Choroid plexus epithelial cell (primary cell): ENCODE data around the gene AK2.
A peak's percentile ranks its signal among the peaks of the same experiment; 100 is the strongest.

Experiments used
- DNase-seq: peaks from one replicate; pipeline ENCODE4 v3.0.0-alpha.2; 2010; ENCODE audit warnings: low read depth
- H3K4me3 ChIP-seq: 2 replicates; pipeline ENCODE4 v1.5.1; 2011; ENCODE audit warnings: low read depth, mild to moderate bottlenecking, control low read depth, low read length, moderate library complexity
- TF ChIP-seq, protein P1 (sequence below): conservative IDR thresholded peaks from 2 replicates; pipeline ENCODE4 v1.5.1; 2011; ENCODE audit warnings: low read depth, mild to moderate bottlenecking, control low read depth, inconsistent platforms, low read length, moderate library complexity

AK2 gene

GRCh38 chr1:33013791-33014190 lies 22.9 kb downstream of the AK2 start:
- H3K4me3 ChIP-seq: no peak overlapping the region
- TF ChIP-seq, protein P1, sequence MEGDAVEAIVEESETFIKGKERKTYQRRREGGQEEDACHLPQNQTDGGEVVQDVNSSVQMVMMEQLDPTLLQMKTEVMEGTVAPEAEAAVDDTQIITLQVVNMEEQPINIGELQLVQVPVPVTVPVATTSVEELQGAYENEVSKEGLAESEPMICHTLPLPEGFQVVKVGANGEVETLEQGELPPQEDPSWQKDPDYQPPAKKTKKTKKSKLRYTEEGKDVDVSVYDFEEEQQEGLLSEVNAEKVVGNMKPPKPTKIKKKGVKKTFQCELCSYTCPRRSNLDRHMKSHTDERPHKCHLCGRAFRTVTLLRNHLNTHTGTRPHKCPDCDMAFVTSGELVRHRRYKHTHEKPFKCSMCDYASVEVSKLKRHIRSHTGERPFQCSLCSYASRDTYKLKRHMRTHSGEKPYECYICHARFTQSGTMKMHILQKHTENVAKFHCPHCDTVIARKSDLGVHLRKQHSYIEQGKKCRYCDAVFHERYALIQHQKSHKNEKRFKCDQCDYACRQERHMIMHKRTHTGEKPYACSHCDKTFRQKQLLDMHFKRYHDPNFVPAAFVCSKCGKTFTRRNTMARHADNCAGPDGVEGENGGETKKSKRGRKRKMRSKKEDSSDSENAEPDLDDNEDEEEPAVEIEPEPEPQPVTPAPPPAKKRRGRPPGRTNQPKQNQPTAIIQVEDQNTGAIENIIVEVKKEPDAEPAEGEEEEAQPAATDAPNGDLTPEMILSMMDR: no peak
- no peak for DNase-seq

- TF ChIP-seq, protein P1: no peak
- DNase-seq: no peak
- H3K4me3 ChIP-seq: no peak overlapping the region
Observed at GRCh38 chr1:33012165-33012564, 24.5 kb downstream of the AK2 start.

DNA sequence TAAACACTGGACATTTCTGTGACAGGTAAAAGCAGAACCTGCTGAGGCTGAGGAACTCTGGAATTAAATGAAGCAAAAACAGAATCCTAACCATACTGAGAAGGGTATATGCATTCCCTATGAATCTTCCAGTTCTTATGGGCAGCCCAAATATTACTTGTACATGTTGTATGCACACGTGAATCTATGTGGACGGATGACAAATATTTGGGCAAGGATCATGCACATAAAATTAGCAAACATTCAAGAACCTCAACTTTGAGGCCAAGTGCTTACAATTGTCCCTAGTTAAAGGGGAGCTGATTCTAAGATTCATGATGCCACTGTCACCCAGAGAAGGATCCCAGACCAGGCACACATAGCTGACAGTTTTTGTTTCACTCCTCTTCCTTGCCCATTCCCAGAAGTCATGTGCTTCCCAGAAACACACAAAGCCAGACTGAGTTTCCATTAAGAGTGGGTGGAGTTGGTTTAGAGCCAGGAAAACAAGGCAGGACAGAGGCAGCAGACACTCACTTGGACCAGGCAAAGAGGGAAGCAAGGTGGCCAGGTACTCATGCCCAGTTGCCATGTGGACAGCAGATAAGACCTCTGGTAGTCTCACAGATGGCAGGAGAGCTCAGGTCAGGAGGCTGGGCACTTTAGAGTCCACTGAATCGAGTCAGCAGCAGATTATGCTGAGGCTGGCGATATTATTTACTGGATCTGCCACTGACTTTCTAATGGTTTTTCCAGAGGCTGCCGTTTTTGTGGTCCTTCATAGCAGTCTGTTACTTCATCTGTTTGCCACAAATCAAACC lies 25.6 kb downstream of the AK2 start:
- DNase-seq: peak; percentile 47
- TF ChIP-seq, protein P1: no peak
- no peak overlapping the region for H3K4me3 ChIP-seq

DNA sequence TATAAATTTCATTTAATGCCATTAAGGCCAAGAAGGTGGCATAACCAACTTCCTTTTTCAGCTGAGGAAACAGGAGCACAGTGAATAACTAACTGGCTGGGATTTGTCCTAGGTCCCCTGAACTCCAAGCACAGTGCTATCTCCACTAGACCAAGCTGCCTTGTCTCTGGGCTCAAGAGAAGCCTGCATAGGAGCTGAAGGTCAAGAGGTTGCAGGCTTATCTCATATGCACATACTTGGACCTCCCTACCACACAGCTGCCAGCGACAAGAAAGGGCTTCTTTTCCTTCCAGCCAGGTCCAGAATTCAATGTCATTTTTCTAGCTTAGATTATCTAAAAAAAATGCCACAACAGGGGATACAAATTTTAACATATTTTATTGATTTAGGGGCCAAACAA lies 27.1 kb downstream of the AK2 start:
- H3K4me3 ChIP-seq: no peak overlapping the region
- no peak for DNase-seq
- TF ChIP-seq, protein P1: no peak

GRCh38 chr1:33008051-33008914 lies 28.4 kb downstream of the AK2 start:
- peak; percentile 60 for DNase-seq
- no peak overlapping the region for H3K4me3 ChIP-seq
- TF ChIP-seq, protein P1: no peak

DNA sequence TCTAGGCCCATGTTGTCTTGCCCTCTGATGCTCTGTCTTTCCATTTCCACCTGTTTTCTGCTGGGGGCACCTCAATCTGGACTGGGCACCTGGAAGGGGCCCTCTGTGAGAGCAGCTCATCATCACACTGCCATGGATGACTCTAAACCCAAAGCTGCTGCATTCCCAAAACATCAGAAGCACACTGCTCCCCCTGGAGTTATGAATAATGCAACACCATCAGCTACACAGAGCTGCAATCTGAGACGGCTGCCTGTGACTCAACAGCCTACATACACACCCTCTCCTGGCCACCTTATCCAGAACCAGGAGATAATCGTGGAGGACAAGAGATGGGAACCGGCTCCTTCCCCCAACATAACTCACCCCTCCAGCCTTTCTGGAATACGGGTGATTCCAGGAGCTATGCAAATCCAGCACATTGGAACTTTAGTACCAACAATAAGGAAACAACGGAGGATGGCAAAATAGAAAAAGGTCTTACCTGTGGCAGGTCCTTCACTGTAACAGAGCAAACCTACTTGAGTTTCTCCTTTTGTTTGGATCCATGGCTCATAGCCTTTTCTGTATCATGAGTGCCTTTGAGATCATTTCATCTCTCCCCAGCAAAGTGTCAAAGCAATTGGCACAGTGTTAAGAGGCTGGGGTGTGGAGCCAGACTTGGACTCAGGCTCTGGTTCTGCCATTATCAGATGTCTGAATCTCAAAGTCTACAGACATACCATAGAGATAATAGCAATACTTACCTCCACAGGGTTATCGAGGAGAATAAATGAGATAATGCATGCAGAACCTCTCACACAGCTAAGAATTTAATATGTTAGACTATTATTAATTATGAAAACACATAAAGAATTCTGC lies 29.3 kb downstream of the AK2 start:
- peak; percentile 96 for DNase-seq
- TF ChIP-seq, protein P1: peak; percentile 82
- no peak overlapping the region for H3K4me3 ChIP-seq
